GM19023 (cell line): ENCODE results near the gene DLG2.
"Not testable (repeated sequence)": the region's sequence is repeated elsewhere in the genome, so short reads cannot be mapped to it uniquely, and the experiment has no call there.

Source experiments
- ATAC-seq: cut with Tn5 transposase; IDR thresholded peaks from one replicate; pipeline ENCODE4 v1.9.1; 2021; ENCODE audit warnings: mild to moderate bottlenecking, moderate library complexity; ENCODE audit not compliant: unreplicated experiment

DLG2 gene

DNA sequence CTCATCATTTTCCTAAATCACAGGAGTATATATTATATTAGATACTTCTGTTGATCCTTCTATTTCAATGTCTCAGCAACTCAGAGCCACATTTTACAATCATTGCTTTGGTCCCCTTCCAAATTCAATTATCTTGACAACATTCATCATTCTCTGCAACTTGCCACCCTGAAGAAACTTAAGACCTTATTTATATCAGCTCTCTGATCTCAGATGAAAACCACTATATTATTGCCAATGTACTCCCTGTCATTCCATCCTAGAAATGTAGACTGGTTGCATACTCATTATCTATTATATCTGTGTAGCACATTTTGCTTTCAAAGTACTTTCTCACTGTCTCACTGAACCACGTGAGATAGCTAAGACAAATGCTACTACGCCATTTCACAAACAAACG is 379.3 kb downstream of the DLG2 start:
- ATAC-seq, result no peak

GRCh38 chr11:85238906-85239305 is 388.2 kb downstream of the DLG2 start:
- no peak for ATAC-seq

DNA sequence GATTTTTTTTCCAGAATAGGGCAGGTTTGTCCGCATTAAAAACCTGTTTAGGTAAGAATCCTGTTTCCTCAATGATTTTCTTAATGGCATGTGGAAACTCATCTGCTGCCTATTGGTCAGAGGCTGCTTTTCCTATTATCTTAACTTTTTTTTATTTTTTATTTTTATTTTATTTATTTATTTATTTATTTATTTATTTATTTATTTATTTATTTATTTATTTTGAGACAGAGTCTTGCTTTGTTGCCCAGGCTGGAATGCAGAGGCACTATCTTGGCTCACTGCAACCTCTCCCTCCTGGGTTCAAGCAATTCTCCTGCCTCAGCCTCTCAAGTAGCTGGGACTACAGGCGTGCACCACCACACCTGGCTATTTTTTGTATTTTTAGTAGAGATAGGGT is 389.1 kb downstream of the DLG2 start:
- not testable (repeated sequence) for ATAC-seq

DNA sequence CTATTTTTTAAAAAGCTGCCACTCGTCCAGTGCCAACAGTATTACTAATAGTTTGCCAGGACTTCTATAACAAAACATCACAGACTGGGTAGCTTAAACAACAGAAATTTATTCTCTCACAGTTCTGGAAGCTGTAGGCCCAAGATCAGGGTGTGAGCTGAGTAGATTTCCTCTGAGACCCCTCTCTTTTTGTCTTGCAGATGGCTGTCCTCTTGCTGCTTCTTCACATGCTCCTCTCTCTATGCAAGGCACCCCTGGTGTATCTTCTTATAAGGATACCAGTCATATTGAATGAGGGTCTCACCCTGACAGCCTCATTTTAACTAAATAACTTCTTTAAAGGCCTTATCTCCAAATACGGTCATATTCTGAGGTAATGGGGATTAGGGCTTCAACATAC is 390.9 kb downstream of the DLG2 start:
- no peak for ATAC-seq

GRCh38 chr11:85232559-85232958 is 394.6 kb downstream of the DLG2 start:
- no peak for ATAC-seq

GRCh38 chr11:85231588-85231987 is 395.6 kb downstream of the DLG2 start:
- no peak for ATAC-seq

- ATAC-seq, result not testable (repeated sequence)
Measured at GRCh38 chr11:85229723-85230122, 397.4 kb downstream of the DLG2 start.

- ATAC-seq, result no peak
Measured at GRCh38 chr11:85196968-85197367, 430.2 kb downstream of the DLG2 start.

- ATAC-seq, result no peak
Measured at GRCh38 chr11:85195934-85196333, 431.2 kb downstream of the DLG2 start.

GRCh38 chr11:85187992-85188391 is 439.2 kb downstream of the DLG2 start:
- ATAC-seq, result no peak

DNA sequence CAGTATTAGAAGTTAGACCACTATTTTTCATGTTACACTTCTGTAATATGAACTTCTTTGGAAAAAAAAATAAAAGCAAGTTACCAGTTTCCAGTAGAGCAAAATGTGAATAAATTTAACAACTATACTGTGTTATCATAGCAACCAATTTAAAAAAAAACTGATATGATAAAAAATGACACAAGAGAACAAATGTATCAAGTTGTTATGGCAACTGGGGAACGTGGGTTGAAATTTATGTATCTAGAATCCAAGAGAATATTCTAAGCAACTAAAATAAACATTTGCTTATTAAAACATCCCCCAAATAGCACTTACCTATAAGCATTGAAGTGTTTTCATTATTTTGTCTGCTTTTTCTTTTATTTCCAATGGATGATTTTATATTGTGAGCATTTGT is 442.4 kb downstream of the DLG2 start:
- ATAC-seq, result no peak

GRCh38 chr11:85182441-85183387 is 444.4 kb downstream of the DLG2 start:
- ATAC-seq, result no peak

DNA sequence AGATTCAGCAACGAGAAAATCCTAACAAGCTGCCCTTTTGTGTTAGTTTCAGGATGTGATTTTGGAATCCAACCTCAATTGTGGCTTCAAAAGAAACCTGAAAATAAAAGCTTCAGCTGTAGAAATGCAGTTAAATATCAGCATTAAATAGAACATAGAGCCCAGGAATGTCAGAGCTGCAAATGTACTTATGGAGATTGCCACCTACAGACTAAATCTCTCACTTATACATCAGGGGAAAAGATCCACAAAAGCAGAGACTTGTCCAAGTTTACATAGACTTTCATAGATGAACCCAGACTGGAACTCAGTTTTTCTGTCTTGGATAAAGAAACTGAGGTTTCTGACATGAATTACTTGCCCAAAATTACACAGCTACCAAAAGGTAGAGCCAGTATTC is 446.6 kb downstream of the DLG2 start:
- no peak for ATAC-seq

DNA sequence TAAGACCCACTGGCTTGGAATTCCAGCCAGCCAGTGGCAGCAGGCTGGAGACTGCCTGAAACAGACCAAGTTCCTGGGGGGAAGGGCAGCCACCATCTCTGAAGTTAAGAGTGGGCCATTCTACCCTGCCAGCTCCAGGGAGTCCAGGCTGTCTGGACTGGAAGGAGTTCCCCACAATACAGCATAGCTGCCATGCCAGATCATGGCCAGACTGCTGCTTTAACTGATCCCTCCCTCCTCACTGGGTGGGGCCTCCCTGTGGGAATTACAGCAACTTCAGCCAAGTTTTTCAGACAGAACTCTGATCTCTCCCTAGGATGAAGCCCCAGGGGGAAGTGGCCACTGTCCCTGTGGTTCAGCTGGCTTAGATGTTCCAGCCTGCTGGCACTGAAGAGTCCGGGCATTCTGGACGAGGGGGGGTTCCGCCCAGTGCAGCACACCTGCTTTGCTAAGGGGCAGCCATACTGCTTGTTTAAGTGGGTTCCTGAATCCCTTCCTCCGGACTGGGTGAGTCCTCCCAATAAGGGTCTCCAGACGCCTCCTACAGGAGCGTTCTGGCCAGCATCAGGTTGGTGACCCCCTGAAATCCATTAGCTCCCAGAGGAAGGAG is 455.4 kb downstream of the DLG2 start:
- no peak for ATAC-seq

DNA sequence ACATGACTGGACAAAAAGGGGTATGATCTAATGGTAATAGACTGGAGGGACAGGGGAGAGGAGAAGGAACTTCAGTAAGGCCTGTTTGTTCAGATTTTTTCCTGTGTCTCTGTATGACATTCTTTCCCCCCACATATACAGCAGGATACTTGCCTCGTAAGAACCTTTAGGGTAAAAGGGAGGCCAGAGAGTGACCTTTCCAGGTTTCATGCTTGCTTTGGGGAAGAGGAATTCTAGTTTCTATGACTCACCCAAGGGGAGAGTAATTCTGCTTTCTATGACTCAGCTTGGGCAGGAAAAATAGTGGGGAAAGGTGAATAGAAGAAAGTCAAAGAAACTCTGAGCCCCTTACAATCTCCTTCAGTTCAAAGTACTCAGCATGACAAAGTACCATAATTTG is 457.0 kb downstream of the DLG2 start:
- no peak for ATAC-seq

DNA sequence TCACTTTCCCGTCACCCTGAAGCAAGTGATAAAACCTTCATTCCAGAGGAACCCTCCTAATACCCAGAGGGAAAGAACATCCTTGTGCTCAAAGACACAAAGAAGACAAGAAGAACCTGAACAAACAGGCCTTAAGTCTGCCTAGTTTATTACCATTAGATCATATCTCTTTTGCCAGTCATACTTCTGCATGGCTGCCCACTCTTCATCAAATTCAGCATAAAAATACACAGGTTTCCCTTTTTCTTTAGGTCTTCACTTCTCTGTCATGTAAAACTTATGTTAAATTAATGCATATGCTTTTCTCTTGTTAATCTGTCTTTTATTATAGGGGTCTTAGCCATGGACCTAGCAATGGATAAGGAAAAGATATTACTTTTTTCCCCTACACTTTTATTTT is 459.7 kb downstream of the DLG2 start:
- no peak for ATAC-seq

DNA sequence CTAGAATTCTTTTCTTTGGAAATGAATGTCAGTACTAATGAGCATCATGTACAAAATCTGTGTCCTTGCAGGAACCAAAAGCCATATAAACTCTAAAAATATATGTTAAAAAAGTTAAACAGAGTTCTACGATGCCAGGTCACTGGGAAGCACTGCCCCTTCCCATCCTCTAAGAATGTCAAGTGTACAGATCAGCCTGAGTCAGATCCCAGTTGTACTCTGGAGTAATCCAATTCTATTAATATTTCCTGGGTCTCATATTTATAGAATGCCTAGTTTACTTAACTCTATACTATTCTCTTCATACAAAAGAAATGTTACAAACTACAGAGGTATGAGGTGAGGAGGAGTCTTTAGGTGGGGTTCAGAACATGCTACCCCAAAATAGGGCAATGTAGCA is 460.1 kb downstream of the DLG2 start:
- no peak for ATAC-seq

- no peak for ATAC-seq
Measured at GRCh38 chr11:85165819-85166218, 461.3 kb downstream of the DLG2 start.

GRCh38 chr11:85164743-85165142 is 462.4 kb downstream of the DLG2 start:
- ATAC-seq, result no peak

- no peak for ATAC-seq
Measured at GRCh38 chr11:85154294-85154693, 472.9 kb downstream of the DLG2 start.

DNA sequence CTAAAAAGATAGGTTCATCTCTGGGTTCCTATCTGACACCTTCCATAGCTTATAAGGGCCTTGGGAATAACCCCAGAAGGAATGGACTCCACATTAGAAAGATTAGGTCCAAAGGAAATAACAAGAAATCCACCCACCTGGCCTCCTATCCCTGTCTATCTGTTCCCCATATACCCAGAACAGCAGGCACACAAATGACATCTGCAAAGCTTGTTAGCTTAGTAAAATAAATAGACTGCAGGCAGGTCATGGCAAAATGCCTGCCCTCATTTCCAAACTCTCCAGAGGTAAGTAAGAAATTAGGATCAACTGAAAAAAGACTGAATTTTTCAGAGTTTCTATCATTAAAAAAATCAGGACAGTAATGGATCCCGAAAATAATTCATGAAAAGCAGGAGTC is 489.5 kb downstream of the DLG2 start:
- no peak for ATAC-seq

- ATAC-seq, result no peak
Measured at GRCh38 chr11:85133636-85134035, 493.5 kb downstream of the DLG2 start.
